ENCODE measurements around the gene ATP10A.

Gene ATP10A

GRCh38 chr15:25783134-25783533, 80.0 kb downstream of the ATP10A start:
- H3K27me3 ChIP-seq (replicated peaks in 2 of 5; ENCODE audit: control insufficient read depth in 4 of 5, insufficient read depth in 5 of 5, low read length in 4 of 5), result no peaks in the 10 kb centered on the region
- no peak overlapping the region for H3K4me3 ChIP-seq (ENCODE audit: control insufficient read depth in 1 of 7, extremely low read depth in 1 of 7, insufficient read depth in 4 of 7, low read depth in 2 of 7, low read length in 6 of 7)
- DNase-seq, result no peak
- no peaks in the 10 kb centered on the region for H3K9me3 ChIP-seq (ENCODE audit: control extremely low read depth in 1 of 5, control insufficient read depth in 4 of 5, insufficient read depth in 2 of 5, low read depth in 1 of 5, low read length in 4 of 5)
- CTCF ChIA-PET, result interaction anchor here (1.2 to 1.7 kb wide), 6 partner anchors 10 to 150 kb away, joined by 3 to 10 read pairs (median 4); no protein-coding TSS in a partner anchor
- WGBS (ENCODE audit: insufficient coverage), result no CpG with 5 or more reads among the region's 3 CpGs
- no peak overlapping the region for H3K27ac ChIP-seq (ENCODE audit: insufficient read depth in 1 of 2, low read depth in 1 of 2, low read length in 2 of 2, poor library complexity in 1 of 2, severe bottlenecking in 2 of 2)
- POLR2A ChIA-PET, result interaction anchor here (0.7 kb wide), 1 partner anchor 79 kb away, joined by 4 read pairs; no protein-coding TSS in a partner anchor
- H3K4me1 ChIP-seq (ENCODE audit: control extremely low read depth in 1 of 4, control insufficient read depth in 4 of 4, insufficient read depth in 4 of 4, low read length in 3 of 4), result peaks cover 3 to 45% (median 21%) of the 10 kb centered on the region in 4 experiments
- peaks cover 0 to 8% (median 4%) of the 10 kb centered on the region in 4 experiments for H3K36me3 ChIP-seq (ENCODE audit: control insufficient read depth in 4 of 4, insufficient read depth in 4 of 4, low read length in 3 of 4)

- ChIA-PET POLR2A (no interaction called here), CTCF (interaction anchor here (1.1 kb wide), 1 partner anchor 13 kb away, joined by 3 read pairs; no protein-coding TSS in a partner anchor)
- 98% methylated on average over 28 of the region's 28 CpGs for WGBS (ENCODE audit: insufficient coverage)
- no peaks in the 10 kb centered on the region for H3K9me3 ChIP-seq (ENCODE audit: control extremely low read depth in 1 of 5, control insufficient read depth in 4 of 5, insufficient read depth in 2 of 5, low read depth in 1 of 5, low read length in 4 of 5)
- H3K27ac ChIP-seq (ENCODE audit: insufficient read depth in 1 of 2, low read depth in 1 of 2, low read length in 2 of 2, poor library complexity in 1 of 2, severe bottlenecking in 2 of 2), result no peak overlapping the region
- H3K27me3 ChIP-seq (replicated peaks in 2 of 5; ENCODE audit: control insufficient read depth in 4 of 5, insufficient read depth in 5 of 5, low read length in 4 of 5), result no peaks in the 10 kb centered on the region
- DNase-seq, result no peak
- no peak overlapping the region for H3K4me3 ChIP-seq (ENCODE audit: control insufficient read depth in 1 of 7, extremely low read depth in 1 of 7, insufficient read depth in 4 of 7, low read depth in 2 of 7, low read length in 6 of 7)
- H3K4me1 ChIP-seq (ENCODE audit: control extremely low read depth in 1 of 4, control insufficient read depth in 4 of 4, insufficient read depth in 4 of 4, low read length in 3 of 4), result peaks cover 5 to 36% (median 19%) of the 10 kb centered on the region in 4 experiments
- peaks cover 0 to 11% (median 4%) of the 10 kb centered on the region in 4 experiments for H3K36me3 ChIP-seq (ENCODE audit: control insufficient read depth in 4 of 4, insufficient read depth in 4 of 4, low read length in 3 of 4)
Observed at GRCh38 chr15:25780479-25781255, 82.5 kb downstream of the ATP10A start.

- peak in 2 of 3 donors; percentile 57 to 71 for DNase-seq
- Histone ChIP-seq H3K27me3 (replicated peaks in 2 of 5; ENCODE audit: control insufficient read depth in 4 of 5, insufficient read depth in 5 of 5, low read length in 4 of 5) (no peaks in the 10 kb centered on the region), H3K4me1 (ENCODE audit: control extremely low read depth in 1 of 4, control insufficient read depth in 4 of 4, insufficient read depth in 4 of 4, low read length in 3 of 4) (peaks cover 5 to 32% (median 14%) of the 10 kb centered on the region in 4 experiments), H3K4me3 (ENCODE audit: control insufficient read depth in 1 of 7, extremely low read depth in 1 of 7, insufficient read depth in 4 of 7, low read depth in 2 of 7, low read length in 6 of 7) (no peak overlapping the region), H3K27ac (ENCODE audit: insufficient read depth in 1 of 2, low read depth in 1 of 2, low read length in 2 of 2, poor library complexity in 1 of 2, severe bottlenecking in 2 of 2) (no peak overlapping the region), H3K9me3 (ENCODE audit: control extremely low read depth in 1 of 5, control insufficient read depth in 4 of 5, insufficient read depth in 2 of 5, low read depth in 1 of 5, low read length in 4 of 5) (no peaks in the 10 kb centered on the region), H3K36me3 (ENCODE audit: control insufficient read depth in 4 of 4, insufficient read depth in 4 of 4, low read length in 3 of 4) (peaks cover 0 to 11% (median 4%) of the 10 kb centered on the region in 4 experiments)
- CTCF ChIA-PET, result interaction anchor here (1.1 kb wide), 2 partner anchors 10 to 12 kb away, joined by 3 read pairs; no protein-coding TSS in a partner anchor
- WGBS (ENCODE audit: insufficient coverage), result no CpG with 5 or more reads among the region's 1 CpG
- POLR2A ChIA-PET, result no interaction called here
Observed at GRCh38 chr15:25778161-25778560, 85.0 kb downstream of the ATP10A start.

DNA sequence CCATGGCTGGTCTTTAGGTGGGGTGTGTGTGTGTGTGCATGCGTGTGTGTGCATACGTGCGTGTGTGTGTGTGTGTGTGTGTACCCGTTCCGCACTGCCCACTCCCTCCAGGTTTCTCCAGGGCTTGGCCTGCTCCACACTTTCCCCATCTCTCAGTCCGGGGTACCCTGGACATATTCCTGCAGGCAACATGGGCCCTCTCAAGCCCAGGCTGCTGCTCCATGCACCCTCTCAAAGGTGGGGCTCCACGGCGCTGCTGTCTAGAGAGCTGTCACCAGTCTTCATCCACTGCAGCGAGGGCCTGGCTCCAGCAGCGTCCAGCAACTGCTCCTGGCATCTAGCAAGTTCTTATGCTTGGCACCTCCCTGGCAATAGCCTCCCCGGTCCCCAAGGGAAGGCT, 86.1 kb downstream of the ATP10A start:
- H3K27me3 ChIP-seq (replicated peaks in 2 of 5; ENCODE audit: control insufficient read depth in 4 of 5, insufficient read depth in 5 of 5, low read length in 4 of 5), result no peaks in the 10 kb centered on the region
- POLR2A ChIA-PET, result no interaction called here
- no peak overlapping the region for H3K4me3 ChIP-seq (ENCODE audit: control insufficient read depth in 1 of 7, extremely low read depth in 1 of 7, insufficient read depth in 4 of 7, low read depth in 2 of 7, low read length in 6 of 7)
- CTCF ChIA-PET, result interaction anchor here (1.1 kb wide), 1 partner anchor 9 kb away, joined by 3 read pairs; no protein-coding TSS in a partner anchor
- 98% methylated on average over 5 of the region's 11 CpGs for WGBS (ENCODE audit: insufficient coverage)
- peaks cover 5 to 35% (median 14%) of the 10 kb centered on the region in 4 experiments for H3K4me1 ChIP-seq (ENCODE audit: control extremely low read depth in 1 of 4, control insufficient read depth in 4 of 4, insufficient read depth in 4 of 4, low read length in 3 of 4)
- H3K27ac ChIP-seq (ENCODE audit: insufficient read depth in 1 of 2, low read depth in 1 of 2, low read length in 2 of 2, poor library complexity in 1 of 2, severe bottlenecking in 2 of 2), result no peak overlapping the region
- peaks cover 0 to 11% (median 4%) of the 10 kb centered on the region in 4 experiments for H3K36me3 ChIP-seq (ENCODE audit: control insufficient read depth in 4 of 4, insufficient read depth in 4 of 4, low read length in 3 of 4)
- DNase-seq, result no peak
- H3K9me3 ChIP-seq (ENCODE audit: control extremely low read depth in 1 of 5, control insufficient read depth in 4 of 5, insufficient read depth in 2 of 5, low read depth in 1 of 5, low read length in 4 of 5), result no peaks in the 10 kb centered on the region

GRCh38 chr15:25776071-25776746, 86.9 kb downstream of the ATP10A start:
- Histone ChIP-seq H3K4me3 (ENCODE audit: control insufficient read depth in 1 of 7, extremely low read depth in 1 of 7, insufficient read depth in 4 of 7, low read depth in 2 of 7, low read length in 6 of 7) (no peak overlapping the region), H3K9me3 (ENCODE audit: control extremely low read depth in 1 of 5, control insufficient read depth in 4 of 5, insufficient read depth in 2 of 5, low read depth in 1 of 5, low read length in 4 of 5) (no peaks in the 10 kb centered on the region), H3K27ac (ENCODE audit: insufficient read depth in 1 of 2, low read depth in 1 of 2, low read length in 2 of 2, poor library complexity in 1 of 2, severe bottlenecking in 2 of 2) (no peak overlapping the region), H3K4me1 (ENCODE audit: control extremely low read depth in 1 of 4, control insufficient read depth in 4 of 4, insufficient read depth in 4 of 4, low read length in 3 of 4) (peaks cover 5 to 35% (median 14%) of the 10 kb centered on the region in 4 experiments), H3K36me3 (ENCODE audit: control insufficient read depth in 4 of 4, insufficient read depth in 4 of 4, low read length in 3 of 4) (peaks cover 0 to 11% (median 5%) of the 10 kb centered on the region in 4 experiments), H3K27me3 (replicated peaks in 2 of 5; ENCODE audit: control insufficient read depth in 4 of 5, insufficient read depth in 5 of 5, low read length in 4 of 5) (no peaks in the 10 kb centered on the region)
- DNase-seq, result no peak
- ChIA-PET POLR2A (no interaction called here), CTCF (no interaction called here)
- 94% methylated on average over 6 of the region's 15 CpGs for WGBS (ENCODE audit: insufficient coverage)

- Histone ChIP-seq H3K27me3 (replicated peaks in 2 of 5; ENCODE audit: control insufficient read depth in 4 of 5, insufficient read depth in 5 of 5, low read length in 4 of 5) (no peaks in the 10 kb centered on the region), H3K27ac (ENCODE audit: insufficient read depth in 1 of 2, low read depth in 1 of 2, low read length in 2 of 2, poor library complexity in 1 of 2, severe bottlenecking in 2 of 2) (no peak overlapping the region), H3K36me3 (ENCODE audit: control insufficient read depth in 4 of 4, insufficient read depth in 4 of 4, low read length in 3 of 4) (peaks cover 0 to 9% (median 4%) of the 10 kb centered on the region in 4 experiments), H3K4me1 (ENCODE audit: control extremely low read depth in 1 of 4, control insufficient read depth in 4 of 4, insufficient read depth in 4 of 4, low read length in 3 of 4) (peaks cover 5 to 35% (median 14%) of the 10 kb centered on the region in 4 experiments), H3K4me3 (ENCODE audit: control insufficient read depth in 1 of 7, extremely low read depth in 1 of 7, insufficient read depth in 4 of 7, low read depth in 2 of 7, low read length in 6 of 7) (no peak overlapping the region), H3K9me3 (ENCODE audit: control extremely low read depth in 1 of 5, control insufficient read depth in 4 of 5, insufficient read depth in 2 of 5, low read depth in 1 of 5, low read length in 4 of 5) (no peaks in the 10 kb centered on the region)
- no peak for DNase-seq
- WGBS (ENCODE audit: insufficient coverage), result 88% methylated on average over 12 of the region's 13 CpGs
- CTCF ChIA-PET, result interaction anchor here (1.3 kb wide), 1 partner anchor 12 kb away, joined by 3 read pairs; no protein-coding TSS in a partner anchor
- POLR2A ChIA-PET, result no interaction called here
Observed at GRCh38 chr15:25775317-25775912, 87.7 kb downstream of the ATP10A start.
